ENCODE results near the gene TPPP3.

DNA sequence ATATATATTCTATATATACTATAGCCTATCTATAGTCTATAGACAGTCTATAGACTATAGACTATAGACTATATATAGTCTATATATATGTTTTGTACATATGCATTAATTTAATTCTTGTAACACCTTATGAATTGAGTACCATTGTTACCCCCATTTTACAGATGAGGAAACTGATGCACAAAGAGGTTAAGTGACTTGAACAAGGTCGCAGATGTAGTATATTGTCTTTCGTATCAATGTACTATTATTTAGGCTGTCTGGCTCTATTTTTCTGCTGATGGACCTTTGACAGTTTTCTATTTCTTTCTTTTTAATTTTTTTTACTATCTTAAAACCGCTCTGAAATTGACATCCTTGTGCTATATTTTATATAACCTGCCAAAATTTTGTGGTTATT, 52.0 kb downstream of the TPPP3 start:
- TF ChIP-seq, protein P1, sequence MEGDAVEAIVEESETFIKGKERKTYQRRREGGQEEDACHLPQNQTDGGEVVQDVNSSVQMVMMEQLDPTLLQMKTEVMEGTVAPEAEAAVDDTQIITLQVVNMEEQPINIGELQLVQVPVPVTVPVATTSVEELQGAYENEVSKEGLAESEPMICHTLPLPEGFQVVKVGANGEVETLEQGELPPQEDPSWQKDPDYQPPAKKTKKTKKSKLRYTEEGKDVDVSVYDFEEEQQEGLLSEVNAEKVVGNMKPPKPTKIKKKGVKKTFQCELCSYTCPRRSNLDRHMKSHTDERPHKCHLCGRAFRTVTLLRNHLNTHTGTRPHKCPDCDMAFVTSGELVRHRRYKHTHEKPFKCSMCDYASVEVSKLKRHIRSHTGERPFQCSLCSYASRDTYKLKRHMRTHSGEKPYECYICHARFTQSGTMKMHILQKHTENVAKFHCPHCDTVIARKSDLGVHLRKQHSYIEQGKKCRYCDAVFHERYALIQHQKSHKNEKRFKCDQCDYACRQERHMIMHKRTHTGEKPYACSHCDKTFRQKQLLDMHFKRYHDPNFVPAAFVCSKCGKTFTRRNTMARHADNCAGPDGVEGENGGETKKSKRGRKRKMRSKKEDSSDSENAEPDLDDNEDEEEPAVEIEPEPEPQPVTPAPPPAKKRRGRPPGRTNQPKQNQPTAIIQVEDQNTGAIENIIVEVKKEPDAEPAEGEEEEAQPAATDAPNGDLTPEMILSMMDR (IDR thresholded peaks at IDR 0.05), result no peak
- TF ChIP-seq ZFX (IDR thresholded peaks at IDR 0.05; ENCODE audit: borderline replicate concordance), result no peak
